ENCODE results near the gene CLPSL2. TPM values are rescaled to one million over a fixed set of nuclear protein-coding genes. Genes with fewer than 3 reads are reported as not detected.

Gene CLPSL2, protein sequence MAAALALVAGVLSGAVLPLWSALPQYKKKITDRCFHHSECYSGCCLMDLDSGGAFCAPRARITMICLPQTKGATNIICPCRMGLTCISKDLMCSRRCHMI
- total RNA-seq (2021; ENCODE audit: unreplicated experiment) = 1.7 TPM
- 1.1 and 3.6 TPM in 2 replicates for polyA plus RNA-seq (2012)
- percentile 34 among the genes with signal in this experiment for Bru-seq, nascent RNA
- percentile 18 among the genes with signal in this experiment for BruChase-seq, experiment 1, labeled RNA remaining after a 6-hour chase
- percentile 24 among the genes with signal in this experiment for BruChase-seq, experiment 2, labeled RNA remaining after a 2-hour chase
- long read RNA-seq, partial matches to known transcripts = 0 of 1 reads
- long read RNA-seq, other reads (novel, unspliced or antisense) = 0 of 1 reads

DNA sequence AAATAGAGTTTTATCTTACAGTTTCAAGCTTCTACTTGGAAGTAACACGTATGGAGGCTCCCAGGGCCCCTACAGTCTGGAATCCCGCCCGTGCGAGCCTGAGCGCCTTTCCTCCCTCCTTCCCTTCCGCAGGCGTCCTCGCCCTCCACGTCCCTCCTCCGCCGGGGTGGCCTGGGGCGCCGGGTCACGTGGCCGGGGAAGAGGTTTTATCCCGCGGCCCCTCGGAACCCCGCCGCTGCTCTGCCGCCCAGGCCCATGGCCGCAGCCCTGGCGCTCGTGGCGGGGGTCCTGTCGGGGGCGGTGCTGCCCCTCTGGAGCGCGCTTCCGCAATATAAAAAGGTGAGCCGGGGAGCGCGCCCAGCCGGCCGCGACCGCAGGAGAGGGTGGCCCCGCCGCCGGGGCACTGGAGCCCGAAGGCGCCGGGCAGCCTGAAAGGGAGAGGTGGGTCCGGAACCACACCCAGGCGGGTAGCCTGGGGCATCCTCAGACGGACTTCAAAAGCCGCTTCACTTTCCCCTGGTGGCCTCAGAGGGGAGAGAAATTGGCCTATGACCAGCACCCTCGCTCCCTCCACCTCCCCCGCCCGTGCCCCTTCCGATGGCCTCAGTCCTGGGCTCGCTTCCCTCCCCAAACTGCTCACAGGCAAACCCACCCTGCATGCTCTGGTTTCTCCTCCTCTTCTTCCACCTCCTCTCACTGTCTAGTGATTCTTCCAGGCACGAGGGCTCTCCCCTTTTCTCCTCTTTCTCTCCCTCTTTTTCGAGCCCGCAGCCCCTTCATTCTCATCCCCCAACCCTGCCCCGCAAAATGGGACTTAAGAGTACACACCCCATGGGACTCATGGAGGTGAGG lies at the start of gene CLPSL2:
Gene CLPSL2, plus strand, starts transcription at position 235 of the 852 bp plus-strand sequence. Its CDS starts 21 bp downstream, at position 256.
- Histone ChIP-seq H3K9ac (ENCODE audit: low read length) (peak within 1 kb of the TSS; percentile 59), H3K4me2 (ENCODE audit: low read length) (peak within 1 kb of the TSS; percentile 91), H3K9me2 (ENCODE audit: insufficient read depth) (no peaks in the 10 kb centered on the region), H4K20me1 (ENCODE audit: insufficient read depth) (no peaks in the 10 kb centered on the region), H3K27ac (ENCODE audit: low read depth, low read length) (peak within 1 kb of the TSS; percentile 3; the same call in 1 of the 2 replicates), H3K4me1 (ENCODE audit: control insufficient read depth in 1 of 2, insufficient read depth in 2 of 2, low read length in 2 of 2) (peaks cover 12 to 21% of the 10 kb centered on the region in 2 experiments; a peak in 3 of 4 replicates), H2AFZ (ENCODE audit: low read depth, low read length, poor library complexity, severe bottlenecking) (peak within 1 kb of the TSS; percentile 98), H3K4me3 (replicated peaks in 1 of 2; ENCODE audit: low read depth in 1 of 2, low read length in 2 of 2) (peak within 1 kb of the TSS; percentile 39 to 59), H3K27me3 (ENCODE audit: insufficient read depth, low read length) (no peaks in the 10 kb centered on the region), H3K36me3 (ENCODE audit: control insufficient read depth in 1 of 2, insufficient read depth in 2 of 2, low read length in 2 of 2) (no peaks in the 10 kb centered on the region), H3K9me3 (ENCODE audit: control insufficient read depth in 1 of 2, insufficient read depth in 1 of 2, low read depth in 1 of 2, low read length in 2 of 2) (no peaks in the 10 kb centered on the region), H3K79me2 (ENCODE audit: insufficient read depth, low read length) (no peaks in the 10 kb centered on the region)
- intact Hi-C loops (cut with micrococcal nuclease) = no loop called here
- POLR2A ChIA-PET = no interaction called here
- DNase-seq (ENCODE audit: low read depth, low spot score) (no peak), ATAC-seq (peak; percentile 83)
- RAD21 ChIA-PET (ENCODE audit: low non-redundant PET in 1 of 2, low total read pairs in 2 of 2, uncharacterized antibody in 2 of 2, unreplicated experiment in 2 of 2) = no interaction called here
- TF ChIP-seq SRF (IDR thresholded peaks at IDR 0.05; ENCODE audit: low read depth) = no peak
- TF ChIP-seq, protein P1, sequence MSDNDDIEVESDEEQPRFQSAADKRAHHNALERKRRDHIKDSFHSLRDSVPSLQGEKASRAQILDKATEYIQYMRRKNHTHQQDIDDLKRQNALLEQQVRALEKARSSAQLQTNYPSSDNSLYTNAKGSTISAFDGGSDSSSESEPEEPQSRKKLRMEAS (IDR thresholded peaks at IDR 0.05) = peak; percentile 62; the same call in 1 of the 2 replicates
- TF ChIP-seq ZFX (IDR thresholded peaks at IDR 0.05) = peak; percentile 31; the same call in 1 of the 2 replicates
- peak; percentile 92 for TF ChIP-seq TCF7L2 (IDR thresholded peaks at IDR 0.05; ENCODE audit: borderline replicate concordance, extremely low read depth, insufficient read depth, insufficient read length)
- TF ChIP-seq CEBPB (IDR thresholded peaks at IDR 0.05; ENCODE audit: low read depth) = no peak
- no TSS peak for BruUV-seq (replicated peaks)
- CTCF ChIA-PET = no interaction called here
